ENCODE data around the gene CLEC16A. TPM values are rescaled to one million over a fixed set of nuclear protein-coding genes. Genes with fewer than 3 reads are reported as not detected.

Gene CLEC16A
- total and polyA plus RNA-seq, 2 experiments from 2014 or later, result 9.9 to 24.1 TPM

DNA sequence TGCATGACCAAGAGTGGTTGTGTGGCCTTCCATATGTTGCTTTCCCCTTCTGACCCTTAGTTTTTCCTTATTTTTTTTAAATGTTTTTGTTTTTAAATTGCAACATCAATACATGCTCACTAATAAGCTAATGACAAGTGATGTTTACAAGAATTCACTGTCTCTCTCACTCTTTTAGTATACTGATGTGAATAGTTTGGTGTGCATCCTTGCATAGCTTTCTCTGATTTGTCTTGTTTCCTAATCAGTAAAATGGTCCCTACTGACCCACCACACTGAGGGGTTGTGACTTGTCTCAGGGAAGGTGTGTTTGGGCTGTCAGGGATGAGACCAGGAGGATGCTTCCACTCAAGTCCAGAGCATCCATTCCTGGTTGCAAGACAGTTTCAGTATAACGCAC lies 41.4 kb upstream of the CLEC16A start (continued):
- TF ChIP-seq, protein P1, sequence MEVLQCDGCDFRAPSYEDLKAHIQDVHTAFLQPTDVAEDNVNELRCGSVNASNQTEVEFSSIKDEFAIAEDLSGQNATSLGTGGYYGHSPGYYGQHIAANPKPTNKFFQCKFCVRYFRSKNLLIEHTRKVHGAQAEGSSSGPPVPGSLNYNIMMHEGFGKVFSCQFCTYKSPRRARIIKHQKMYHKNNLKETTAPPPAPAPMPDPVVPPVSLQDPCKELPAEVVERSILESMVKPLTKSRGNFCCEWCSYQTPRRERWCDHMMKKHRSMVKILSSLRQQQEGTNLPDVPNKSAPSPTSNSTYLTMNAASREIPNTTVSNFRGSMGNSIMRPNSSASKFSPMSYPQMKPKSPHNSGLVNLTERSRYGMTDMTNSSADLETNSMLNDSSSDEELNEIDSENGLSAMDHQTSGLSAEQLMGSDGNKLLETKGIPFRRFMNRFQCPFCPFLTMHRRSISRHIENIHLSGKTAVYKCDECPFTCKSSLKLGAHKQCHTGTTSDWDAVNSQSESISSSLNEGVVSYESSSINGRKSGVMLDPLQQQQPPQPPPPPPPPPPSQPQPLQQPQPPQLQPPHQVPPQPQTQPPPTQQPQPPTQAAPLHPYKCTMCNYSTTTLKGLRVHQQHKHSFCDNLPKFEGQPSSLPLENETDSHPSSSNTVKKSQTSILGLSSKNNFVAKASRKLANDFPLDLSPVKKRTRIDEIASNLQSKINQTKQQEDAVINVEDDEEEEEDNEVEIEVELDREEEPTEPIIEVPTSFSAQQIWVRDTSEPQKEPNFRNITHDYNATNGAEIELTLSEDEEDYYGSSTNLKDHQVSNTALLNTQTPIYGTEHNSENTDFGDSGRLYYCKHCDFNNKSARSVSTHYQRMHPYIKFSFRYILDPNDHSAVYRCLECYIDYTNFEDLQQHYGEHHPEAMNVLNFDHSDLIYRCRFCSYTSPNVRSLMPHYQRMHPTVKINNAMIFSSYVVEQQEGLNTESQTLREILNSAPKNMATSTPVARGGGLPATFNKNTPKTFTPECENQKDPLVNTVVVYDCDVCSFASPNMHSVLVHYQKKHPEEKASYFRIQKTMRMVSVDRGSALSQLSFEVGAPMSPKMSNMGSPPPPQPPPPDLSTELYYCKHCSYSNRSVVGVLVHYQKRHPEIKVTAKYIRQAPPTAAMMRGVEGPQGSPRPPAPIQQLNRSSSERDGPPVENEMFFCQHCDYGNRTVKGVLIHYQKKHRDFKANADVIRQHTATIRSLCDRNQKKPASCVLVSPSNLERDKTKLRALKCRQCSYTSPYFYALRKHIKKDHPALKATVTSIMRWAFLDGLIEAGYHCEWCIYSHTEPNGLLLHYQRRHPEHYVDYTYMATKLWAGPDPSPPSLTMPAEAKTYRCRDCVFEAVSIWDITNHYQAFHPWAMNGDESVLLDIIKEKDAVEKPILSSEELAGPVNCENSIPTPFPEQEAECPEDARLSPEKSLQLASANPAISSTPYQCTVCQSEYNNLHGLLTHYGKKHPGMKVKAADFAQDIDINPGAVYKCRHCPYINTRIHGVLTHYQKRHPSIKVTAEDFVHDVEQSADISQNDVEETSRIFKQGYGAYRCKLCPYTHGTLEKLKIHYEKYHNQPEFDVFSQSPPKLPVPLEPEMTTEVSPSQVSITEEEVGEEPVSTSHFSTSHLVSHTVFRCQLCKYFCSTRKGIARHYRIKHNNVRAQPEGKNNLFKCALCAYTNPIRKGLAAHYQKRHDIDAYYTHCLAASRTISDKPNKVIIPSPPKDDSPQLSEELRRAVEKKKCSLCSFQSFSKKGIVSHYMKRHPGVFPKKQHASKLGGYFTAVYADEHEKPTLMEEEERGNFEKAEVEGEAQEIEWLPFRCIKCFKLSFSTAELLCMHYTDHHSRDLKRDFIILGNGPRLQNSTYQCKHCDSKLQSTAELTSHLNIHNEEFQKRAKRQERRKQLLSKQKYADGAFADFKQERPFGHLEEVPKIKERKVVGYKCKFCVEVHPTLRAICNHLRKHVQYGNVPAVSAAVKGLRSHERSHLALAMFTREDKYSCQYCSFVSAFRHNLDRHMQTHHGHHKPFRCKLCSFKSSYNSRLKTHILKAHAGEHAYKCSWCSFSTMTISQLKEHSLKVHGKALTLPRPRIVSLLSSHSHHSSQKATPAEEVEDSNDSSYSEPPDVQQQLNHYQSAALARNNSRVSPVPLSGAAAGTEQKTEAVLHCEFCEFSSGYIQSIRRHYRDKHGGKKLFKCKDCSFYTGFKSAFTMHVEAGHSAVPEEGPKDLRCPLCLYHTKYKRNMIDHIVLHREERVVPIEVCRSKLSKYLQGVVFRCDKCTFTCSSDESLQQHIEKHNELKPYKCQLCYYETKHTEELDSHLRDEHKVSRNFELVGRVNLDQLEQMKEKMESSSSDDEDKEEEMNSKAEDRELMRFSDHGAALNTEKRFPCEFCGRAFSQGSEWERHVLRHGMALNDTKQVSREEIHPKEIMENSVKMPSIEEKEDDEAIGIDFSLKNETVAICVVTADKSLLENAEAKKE (CRISPR knock-in tag; IDR thresholded peaks at IDR 0.05), result no peak
- TF ChIP-seq, protein P2, sequence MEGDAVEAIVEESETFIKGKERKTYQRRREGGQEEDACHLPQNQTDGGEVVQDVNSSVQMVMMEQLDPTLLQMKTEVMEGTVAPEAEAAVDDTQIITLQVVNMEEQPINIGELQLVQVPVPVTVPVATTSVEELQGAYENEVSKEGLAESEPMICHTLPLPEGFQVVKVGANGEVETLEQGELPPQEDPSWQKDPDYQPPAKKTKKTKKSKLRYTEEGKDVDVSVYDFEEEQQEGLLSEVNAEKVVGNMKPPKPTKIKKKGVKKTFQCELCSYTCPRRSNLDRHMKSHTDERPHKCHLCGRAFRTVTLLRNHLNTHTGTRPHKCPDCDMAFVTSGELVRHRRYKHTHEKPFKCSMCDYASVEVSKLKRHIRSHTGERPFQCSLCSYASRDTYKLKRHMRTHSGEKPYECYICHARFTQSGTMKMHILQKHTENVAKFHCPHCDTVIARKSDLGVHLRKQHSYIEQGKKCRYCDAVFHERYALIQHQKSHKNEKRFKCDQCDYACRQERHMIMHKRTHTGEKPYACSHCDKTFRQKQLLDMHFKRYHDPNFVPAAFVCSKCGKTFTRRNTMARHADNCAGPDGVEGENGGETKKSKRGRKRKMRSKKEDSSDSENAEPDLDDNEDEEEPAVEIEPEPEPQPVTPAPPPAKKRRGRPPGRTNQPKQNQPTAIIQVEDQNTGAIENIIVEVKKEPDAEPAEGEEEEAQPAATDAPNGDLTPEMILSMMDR (conservative IDR thresholded peaks at IDR 0.05; ENCODE audit: low read depth in 2 of 2), result no peak
- no peak for TF ChIP-seq CREB1 (CRISPR knock-in tag; IDR thresholded peaks at IDR 0.05; ENCODE audit: low read depth)

DNA sequence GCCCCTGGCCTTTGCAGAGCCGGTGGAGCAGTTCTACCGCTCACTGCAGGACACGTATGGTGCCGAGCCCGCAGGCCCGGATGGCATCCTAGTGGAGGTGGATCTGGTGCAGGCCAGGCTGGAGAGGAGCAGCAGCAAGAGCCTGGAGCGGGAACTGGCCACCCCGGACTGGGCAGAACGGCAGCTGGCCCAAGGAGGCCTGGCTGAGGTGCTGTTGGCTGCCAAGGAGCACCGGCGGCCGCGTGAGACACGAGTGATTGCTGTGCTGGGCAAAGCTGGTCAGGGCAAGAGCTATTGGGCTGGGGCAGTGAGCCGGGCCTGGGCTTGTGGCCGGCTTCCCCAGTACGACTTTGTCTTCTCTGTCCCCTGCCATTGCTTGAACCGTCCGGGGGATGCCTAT lies 37.9 kb upstream of the CLEC16A start:
- Mint-ChIP-seq H3K4me1 (no peaks in the 10 kb centered on the region; the same call in 2 of the 3 replicates), H3K9me3 (no peaks in the 10 kb centered on the region; the same call in 2 of the 3 replicates), H3K27ac (no peak overlapping the region), H3K27me3 (ENCODE audit: insufficient read depth, low read depth, poor library complexity) (no peaks in the 10 kb centered on the region), H3K36me3 (ENCODE audit: low read depth) (no peaks in the 10 kb centered on the region; the same call in 2 of the 3 replicates), H3K4me3 (no peak overlapping the region)
- Histone ChIP-seq H3K79me2 (replicated peaks; ENCODE audit: insufficient read depth) (no peaks in the 10 kb centered on the region), H3K27ac (ENCODE audit: low read depth) (no peak overlapping the region), H3K36me3 (ENCODE audit: insufficient read depth) (no peaks in the 10 kb centered on the region), H3K4me2 (no peak overlapping the region), H2AFZ (no peak overlapping the region; the same call in 1 of the 2 replicates), H4K20me1 (replicated peaks; ENCODE audit: insufficient read depth) (no peaks in the 10 kb centered on the region), H3K27me3 (ENCODE audit: insufficient read depth) (no peaks in the 10 kb centered on the region), H3K4me3 (no peak overlapping the region), H3K9me2 (ENCODE audit: insufficient read depth) (no peaks in the 10 kb centered on the region), H3K4me1 (ENCODE audit: insufficient read depth) (no peaks in the 10 kb centered on the region), H3F3A (replicated peaks; ENCODE audit: low read depth) (no peaks in the 10 kb centered on the region)
- DNase-seq (ENCODE audit: low spot score) (no peak), ATAC-seq (no peak)
- TF ChIP-seq, protein P3, sequence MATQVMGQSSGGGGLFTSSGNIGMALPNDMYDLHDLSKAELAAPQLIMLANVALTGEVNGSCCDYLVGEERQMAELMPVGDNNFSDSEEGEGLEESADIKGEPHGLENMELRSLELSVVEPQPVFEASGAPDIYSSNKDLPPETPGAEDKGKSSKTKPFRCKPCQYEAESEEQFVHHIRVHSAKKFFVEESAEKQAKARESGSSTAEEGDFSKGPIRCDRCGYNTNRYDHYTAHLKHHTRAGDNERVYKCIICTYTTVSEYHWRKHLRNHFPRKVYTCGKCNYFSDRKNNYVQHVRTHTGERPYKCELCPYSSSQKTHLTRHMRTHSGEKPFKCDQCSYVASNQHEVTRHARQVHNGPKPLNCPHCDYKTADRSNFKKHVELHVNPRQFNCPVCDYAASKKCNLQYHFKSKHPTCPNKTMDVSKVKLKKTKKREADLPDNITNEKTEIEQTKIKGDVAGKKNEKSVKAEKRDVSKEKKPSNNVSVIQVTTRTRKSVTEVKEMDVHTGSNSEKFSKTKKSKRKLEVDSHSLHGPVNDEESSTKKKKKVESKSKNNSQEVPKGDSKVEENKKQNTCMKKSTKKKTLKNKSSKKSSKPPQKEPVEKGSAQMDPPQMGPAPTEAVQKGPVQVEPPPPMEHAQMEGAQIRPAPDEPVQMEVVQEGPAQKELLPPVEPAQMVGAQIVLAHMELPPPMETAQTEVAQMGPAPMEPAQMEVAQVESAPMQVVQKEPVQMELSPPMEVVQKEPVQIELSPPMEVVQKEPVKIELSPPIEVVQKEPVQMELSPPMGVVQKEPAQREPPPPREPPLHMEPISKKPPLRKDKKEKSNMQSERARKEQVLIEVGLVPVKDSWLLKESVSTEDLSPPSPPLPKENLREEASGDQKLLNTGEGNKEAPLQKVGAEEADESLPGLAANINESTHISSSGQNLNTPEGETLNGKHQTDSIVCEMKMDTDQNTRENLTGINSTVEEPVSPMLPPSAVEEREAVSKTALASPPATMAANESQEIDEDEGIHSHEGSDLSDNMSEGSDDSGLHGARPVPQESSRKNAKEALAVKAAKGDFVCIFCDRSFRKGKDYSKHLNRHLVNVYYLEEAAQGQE (IDR thresholded peaks at IDR 0.05; ENCODE audit: unreplicated experiment), result no peak

All from GM23338 (cell line).